Stimulated activated CD8-positive, alpha-beta memory T cell treated with anti-CD3 and anti-CD28 coated beads, Interleukin-4, amount 100 ng/mL, for 4 hours (primary cell): ENCODE data around the gene SCAPER.
"Not testable (repeated sequence)": the region's sequence is repeated elsewhere in the genome, so short reads cannot be mapped to it uniquely, and the experiment has no call there.

Source experiments
- DNase-seq, 2 donors: peaks; one replicate each; pipeline ENCODE4 v3.0.0-alpha.2; 2020; ENCODE audit warnings: low read depth in 2 of 2, low spot score in 1 of 2

Gene SCAPER

DNA sequence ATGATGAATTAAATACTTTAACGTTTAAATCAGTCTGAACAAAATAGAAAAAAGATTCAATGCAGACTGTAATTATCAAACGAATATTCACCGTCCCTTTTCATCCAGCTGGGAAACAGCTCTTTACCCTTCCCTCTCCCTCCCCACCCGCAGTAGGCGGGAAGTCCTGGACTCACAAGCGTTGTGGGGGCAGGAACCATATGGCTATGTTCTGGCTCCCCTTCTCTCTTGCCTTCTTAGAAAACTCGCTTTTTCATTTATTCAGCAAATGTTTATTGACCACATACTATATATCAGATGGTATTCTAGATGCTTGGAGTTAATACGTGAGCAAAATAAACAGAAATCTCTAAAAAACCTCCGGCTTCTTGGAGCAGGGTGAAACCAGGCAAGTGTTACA lies 715 bp upstream of the SCAPER start:
- DNase-seq, result no peak

DNA sequence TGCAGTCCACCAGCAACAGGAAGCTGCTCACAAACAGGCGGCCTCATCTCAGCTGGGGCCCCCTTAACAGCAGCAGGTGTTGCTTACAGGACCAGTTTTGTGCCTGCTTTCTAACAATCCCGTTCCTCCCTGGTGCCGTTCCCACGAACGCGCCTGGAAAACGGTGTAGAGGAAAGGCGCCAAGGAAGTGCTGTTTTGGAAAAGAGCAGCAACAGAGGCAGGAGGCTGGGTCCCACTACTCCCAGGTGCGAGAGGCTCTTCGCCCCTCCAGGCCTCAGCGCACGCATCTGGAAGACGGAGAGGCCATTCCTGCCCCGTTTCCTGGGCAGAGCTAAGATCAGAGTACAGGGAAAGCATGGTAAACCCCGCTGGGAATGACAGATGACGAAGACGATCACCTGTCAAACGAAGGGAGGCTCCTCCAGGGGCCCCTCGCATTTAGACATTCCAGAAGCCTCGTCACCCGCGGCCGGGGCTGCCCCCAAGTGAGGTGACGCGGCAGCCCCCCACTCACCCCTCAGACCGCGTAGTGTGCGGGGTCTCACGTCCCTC lies 603 bp downstream of the SCAPER start:
- DNase-seq, result no peak

DNA sequence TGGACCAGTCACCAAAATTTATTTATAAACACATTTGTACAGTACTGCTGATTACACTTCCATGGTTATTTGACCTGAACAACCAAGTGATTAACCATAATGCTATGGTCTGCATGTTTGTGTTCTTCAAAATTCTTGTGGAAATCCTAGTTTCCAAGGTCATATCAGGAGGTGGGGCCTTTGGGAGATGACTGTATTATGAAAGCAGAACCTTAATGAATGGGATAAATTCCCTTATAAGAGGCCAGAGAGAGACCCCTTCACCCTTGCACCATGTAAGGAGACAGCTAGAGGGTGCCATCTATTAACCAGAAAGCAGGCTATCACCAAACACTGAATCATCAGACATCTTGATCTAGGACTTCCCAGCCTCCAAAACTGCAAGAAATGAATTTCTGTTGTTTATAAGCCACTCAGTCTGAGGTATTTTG lies 1.9 kb downstream of the SCAPER start:
- no peak for DNase-seq

DNA sequence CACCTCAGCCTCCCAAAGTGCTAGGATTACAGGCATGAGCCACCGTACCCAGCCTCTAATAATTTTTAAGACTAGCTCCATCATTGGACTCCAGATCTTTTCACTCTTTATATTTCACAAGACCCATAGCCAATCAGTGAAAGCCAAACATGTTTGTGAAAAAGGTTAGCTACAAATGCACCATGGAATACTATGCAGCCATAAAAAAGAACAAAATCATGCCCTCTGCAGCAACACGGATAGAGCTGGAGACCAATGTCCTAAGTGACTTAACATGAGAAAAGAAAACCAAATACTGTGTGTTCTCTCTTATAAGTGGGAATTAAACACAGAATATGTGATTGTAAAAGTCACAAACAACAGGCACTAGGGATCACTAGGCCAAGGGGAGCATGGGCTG lies 3.2 kb downstream of the SCAPER start:
- DNase-seq, result no peak

DNA sequence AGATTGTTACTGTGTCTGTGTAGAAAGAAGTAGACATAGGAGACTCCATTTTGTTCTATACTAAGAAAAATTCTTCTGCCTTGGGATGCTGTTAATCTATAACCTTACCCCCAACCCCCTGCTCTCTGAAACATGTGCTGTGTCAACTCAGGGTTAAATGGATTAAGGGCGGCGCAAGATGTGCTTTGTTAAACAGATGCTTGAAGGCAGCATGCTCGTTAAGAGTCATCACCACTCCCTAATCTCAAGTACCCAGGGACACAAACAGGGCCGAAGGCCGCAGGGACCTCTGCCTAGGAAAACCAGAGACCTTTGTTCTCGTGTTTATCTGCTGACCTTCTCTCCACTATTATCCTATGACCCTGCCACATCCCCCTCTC lies 5.2 kb downstream of the SCAPER start:
- DNase-seq, result not testable (repeated sequence)

DNA sequence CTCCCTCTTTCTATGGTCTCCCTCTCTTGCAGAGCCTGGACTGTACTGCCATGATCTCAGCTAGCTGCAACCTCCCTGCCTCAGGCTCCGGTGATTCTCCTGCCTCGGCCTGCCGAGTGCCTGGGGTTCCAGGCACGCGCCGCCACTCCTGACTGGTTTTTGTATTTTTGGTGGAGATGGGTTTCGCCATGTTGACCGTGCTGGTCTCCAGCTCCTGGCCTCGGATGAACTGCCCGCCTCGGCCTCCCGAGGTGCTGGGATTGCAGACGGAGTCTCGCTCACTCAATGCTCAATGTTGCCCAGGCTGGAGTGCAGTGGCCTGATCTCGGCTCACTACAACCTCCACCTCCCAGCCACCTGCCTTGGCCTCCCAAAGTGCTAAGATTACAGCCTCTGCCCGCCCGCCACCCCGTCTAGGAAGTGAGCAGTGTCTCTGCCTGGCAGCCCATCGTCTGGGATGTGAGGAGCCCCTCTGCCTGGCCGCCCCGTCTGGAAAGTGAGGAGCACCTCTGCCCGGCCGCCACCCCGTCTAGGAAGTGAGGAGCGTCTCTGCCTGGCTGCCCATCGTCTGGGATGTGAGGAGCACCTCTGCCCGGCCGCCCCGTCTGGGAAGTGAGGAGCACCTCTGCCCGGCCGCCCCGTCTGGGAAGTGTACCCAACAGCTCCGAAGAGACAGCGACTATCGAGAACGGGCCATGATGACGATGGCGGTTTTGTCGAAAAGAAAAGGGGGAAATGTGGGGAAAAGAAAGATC lies 5.8 kb downstream of the SCAPER start:
- not testable (repeated sequence) for DNase-seq

DNA sequence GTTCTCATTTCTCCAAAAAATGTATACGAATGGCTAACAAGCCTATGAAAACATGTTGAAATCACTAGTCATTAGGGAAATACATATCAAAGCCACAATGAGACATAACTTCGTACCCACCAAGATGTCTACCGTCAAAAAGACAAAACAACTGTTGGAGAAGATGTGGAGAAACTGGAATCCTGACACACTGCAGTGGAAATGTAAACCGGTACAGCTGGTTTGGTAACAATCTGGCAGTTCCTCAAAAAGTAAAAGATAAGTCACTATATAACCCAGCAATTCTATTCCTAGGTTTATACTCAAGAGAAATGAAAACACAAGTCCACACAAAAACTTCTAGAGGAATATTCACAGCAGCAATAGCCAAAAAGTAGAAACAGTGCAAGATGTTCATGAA lies 7.0 kb downstream of the SCAPER start:
- DNase-seq, result no peak

DNA sequence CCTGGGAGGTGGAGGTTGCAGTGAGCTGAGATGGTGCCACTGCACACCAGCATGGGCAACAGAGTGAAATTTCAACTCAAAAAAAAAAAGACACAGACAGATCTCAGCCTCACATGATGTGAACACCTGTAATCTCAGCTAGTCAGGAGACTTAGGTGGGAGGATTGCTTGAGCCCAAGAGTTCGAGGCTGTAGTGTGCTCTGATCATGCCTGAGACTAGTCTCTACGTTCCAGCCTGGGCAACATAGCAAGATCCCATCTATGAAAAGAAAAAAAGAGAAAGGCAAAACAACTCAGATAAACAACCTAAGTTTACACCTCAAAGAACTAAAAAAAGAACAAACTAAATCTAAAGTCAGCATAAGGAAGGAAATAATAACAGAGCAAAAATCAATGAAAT lies 11.0 kb downstream of the SCAPER start:
- DNase-seq, result no peak

DNA sequence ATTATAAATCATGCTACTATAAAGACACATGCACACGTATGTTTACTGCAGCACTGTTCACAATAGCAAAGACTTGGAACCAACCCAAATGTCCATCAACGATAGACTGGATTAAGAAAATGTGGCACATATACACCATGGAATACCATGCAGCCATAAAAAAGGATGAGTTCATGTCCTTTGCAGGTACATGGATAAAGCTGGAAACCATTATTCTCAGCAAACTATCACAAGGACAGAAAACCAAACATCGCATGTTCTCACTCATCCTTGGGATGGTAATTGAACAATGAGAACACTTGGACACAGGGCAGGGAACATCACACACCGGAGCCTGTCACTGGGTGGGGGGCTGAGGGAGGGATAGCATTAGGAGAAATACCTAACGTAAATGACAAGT lies 12.3 kb downstream of the SCAPER start:
- not testable (repeated sequence) for DNase-seq

DNA sequence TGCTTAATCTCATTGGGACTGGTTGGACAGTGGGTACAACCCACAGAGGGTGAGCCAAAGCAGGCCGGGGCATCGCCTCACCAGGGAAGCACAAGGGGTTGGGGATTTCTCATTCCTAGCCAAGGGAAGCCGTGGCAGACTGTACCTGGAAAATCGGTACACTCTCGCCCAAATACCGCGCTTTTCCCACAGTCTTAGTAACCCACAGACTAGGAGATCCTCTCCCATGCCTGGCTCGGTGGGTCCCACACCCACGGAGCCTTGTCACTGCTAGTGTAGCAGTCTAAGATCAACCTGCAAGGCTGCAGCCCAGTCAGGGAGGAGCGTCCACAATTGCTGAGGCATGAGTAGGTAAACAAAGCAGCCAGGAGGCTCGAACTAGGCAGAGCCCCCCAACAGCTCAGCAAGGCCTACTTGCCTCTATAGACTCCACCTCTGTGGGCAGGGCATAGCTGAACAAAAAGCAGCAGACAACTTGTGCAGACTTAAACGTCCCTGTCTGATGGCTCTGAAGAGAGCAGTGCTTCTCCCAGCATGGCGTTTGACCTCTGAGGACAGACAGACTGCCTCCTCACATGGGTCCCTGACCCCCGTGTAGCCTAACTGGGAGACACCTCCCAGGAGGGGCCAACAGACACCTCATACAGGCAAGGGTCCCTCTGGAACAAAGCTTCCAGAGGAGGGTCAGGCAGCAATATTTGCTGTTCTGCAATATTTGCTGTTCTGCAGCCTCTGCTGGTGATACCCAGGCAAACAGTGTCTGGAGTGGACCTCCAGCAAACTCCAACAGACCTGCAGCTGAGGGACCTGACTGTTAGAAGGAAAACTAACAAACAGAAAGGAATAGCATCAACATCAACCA lies 17.6 kb downstream of the SCAPER start:
- not testable (repeated sequence) for DNase-seq

DNA sequence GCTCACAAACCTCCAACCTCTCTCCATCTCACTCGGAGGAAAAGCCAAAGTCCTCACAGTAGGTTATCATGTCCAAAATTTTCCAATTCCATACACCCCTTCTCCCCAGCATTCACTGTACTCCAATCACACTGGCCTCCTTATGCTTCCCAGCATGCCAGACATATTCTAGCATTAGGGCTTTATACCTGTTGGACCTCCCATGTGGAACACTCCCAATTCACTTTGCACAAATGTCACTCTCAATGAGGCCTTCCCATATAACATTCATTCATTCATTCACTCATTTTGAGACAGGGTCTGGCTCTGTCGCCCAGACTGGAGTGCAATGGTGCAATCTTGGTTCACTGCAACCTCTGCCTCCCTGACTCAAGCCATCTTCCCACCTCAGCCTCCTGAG lies 19.9 kb downstream of the SCAPER start:
- DNase-seq, result no peak

DNA sequence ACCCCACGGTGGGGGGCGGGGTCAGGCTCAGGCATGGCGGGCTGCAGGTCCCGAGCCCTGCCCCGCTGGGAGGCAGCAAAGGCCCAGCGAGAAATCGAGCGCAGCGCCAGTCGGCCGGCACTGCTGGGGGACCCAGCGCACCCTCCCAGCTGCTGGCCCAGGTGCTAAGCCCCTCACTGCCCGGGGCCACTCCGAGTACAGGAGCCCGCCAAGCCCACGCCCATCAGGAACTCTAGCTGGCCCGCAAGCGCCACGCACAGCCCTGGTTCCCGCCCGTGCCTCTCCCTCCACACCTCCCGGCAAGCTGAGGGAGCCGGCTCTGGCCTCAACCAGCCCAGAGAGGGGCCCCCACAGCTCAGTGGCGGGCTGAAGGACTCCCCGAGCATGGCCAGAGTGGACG lies 29.2 kb downstream of the SCAPER start:
- no peak for DNase-seq

DNA sequence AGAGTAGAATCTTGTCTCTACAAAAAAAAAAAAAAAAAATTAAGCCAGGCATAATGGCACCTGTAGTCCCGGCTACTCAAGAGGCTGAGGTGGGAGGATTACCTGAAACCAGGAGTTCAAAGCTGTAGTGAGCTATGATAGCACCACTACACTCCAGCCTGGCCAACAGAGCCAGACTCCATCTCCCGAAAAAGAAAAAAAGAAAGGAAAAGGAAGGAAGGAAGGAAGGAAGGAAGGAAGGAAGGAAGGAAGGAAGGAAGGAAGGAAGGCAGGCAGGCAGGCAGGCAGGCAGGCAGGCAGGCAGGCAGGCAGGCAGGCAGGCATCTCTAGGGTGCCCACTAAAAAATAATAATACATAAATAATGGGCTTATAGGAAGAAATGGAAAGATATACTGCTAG lies 32.1 kb downstream of the SCAPER start:
- not testable (repeated sequence) for DNase-seq

DNA sequence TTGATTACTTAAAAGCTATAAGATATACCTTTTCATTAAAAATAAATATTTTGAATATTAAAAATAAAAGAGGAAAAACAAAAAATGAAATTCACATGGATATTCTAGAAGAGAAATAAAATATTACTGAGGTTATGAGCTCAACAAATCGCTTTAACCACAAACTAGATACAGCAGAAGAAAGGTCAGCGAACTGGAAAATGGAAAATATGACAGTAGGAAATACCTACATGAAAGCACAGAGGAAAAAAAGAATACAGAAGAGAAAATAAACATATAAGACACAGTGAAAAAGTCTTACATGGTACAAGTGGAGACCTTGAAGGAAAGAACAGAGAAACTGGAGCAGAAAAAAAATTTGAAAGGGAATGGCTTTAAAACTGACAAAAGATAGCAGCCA lies 33.2 kb downstream of the SCAPER start:
- DNase-seq, result no peak

DNA sequence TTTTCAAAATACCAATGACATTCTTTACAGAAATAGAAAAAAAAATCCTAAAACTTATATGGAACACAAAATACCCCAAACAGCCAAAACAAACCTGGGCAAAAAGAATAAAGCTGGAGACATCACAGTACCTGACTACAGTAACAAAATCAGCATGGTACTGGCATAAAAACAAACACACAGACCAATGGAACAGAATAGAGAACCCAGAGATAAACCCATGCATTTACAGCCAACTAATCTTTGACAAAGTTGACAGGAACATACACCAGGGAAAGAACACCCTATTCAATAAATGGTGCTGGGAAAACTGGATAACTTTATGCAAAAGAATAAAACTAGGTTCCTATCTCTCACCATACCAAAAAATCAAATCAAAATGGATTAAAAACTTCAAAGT lies 36.4 kb downstream of the SCAPER start:
- no peak for DNase-seq

DNA sequence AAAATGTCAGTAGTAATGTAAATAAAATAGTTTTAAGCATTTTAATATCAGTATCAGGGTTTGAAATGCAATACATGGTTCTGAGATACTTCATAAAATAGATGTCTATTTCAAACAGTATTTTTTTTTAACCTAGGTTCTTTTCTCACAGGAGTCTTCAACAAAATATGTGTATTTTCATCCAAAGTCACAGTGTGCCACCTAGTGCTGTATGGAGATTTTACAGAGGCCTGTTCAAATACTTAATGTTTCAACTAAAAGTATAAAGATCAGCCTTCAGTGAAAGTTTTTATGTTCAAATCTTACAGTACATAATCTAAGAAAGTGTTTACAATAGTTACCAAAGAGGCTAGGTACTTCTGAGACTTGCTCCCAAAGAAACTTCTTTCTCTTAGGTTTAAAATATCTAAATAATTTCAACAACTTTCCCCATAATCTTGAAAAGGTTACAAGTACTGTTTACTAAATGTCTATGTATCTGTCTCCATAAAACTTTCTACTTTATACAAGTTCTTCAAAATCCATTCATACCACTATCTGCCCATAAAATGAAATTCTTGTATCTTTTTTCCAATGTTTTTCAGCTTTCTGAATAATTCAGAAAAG lies 38.3 kb downstream of the SCAPER start:
- no peak for DNase-seq

DNA sequence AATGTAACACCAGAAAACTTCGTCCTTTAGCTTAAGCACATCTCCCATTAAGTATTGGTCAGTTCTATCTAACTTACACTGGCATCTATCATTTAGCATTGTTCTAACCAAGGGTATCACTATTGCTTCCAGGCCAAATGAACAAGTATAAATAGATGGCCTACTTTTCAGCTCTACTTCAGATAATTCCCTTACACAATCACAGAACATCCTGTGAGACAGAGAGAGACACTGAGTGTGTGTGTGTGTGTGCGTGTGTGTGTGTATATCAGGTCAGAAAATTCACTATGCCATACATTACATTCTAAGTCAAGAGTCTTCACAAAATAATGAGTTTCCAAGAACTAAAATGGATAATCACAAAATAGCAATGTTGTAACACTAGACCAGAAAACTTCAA lies 39.1 kb downstream of the SCAPER start:
- no peak for DNase-seq

DNA sequence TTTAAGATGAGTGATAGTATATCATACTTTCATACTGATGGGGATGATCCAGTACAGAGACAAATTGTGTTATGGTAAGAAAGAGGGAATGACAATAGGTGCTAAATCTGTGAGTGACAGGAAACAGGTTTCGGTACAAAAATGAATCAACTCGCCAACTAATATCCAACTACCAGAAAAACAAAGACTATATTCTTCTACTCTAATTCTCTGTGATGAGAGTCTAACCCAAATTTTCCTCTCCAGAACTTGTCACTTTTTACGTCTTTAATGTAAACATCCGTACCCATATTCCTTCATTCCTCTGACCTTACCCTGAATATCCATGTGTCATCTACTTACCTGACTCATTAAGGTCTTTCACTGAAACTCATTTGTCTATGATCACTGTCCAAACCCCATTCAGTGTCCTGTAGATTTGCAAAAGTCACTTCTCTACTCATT lies 39.6 kb downstream of the SCAPER start:
- DNase-seq, result no peak

DNA sequence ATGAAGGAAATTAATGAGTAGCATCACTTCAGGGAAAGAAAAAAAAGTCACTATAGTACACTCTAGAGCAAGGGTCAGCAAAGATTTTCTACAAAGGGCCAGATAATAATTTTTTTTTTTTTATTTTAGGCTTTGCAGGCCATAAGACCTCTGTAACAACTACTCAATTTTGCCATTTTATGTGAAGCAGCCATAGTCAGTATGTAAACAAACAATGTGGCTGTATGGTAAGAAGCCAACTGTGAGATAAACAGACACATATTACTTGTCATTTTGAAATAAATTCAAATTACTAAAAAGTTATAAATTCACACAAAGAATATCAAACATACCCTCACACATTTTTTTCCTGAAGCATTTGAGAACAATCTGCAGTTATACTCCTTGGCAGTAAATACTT lies 40.6 kb downstream of the SCAPER start:
- no peak for DNase-seq

DNA sequence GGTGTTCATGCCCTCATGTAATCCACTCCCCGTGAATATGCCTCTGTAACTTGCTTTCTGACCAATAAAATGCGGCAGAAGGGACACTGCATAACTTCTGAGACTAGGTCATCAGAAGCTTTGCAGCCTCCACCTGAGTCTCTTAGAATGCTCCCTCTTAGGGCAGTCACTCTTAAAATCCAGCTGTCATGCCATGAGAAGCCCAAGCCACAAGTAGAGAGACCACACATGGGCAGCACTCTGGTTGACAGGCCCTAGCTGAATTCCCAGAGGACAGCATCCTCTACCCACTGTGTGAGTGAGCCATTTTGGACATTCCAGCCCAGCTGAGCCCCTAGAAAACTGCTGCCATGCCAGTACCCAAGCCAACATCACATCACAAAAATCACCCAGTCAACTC lies 41.4 kb downstream of the SCAPER start:
- DNase-seq, result no peak

DNA sequence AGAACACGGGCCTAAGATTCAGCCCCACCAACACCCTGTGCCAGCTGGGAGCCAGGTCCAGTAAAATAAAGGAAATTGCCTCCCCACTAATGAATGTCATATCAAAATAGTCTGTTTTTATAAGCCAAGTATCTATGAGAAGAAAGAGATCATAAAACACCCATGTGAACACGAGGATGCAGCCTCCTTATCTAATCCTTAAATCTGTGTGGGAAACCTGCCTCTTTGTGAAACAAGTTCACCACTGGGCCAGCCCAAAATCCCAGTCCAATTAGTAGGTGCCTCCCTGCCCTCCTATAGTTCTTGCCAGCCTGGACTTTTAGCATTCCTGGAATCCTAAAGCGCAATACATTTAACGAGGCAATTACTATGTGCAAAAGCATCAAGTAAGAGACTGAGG lies 42.0 kb downstream of the SCAPER start:
- DNase-seq, result no peak
